ENCODE data around the gene ZAP70. TPM values are rescaled to one million over a fixed set of nuclear protein-coding genes. Genes with fewer than 3 reads are reported as not detected.

ZAP70 gene
- total RNA-seq, 2 donors from 2014 or later: 8.3 to 10.4 TPM

GRCh38 chr2:97718051-97718882, 4.9 kb downstream of the ZAP70 start:
- Mint-ChIP-seq H3K4me1 (peaks cover 42% of the 10 kb centered on the region), H3K36me3 (ENCODE audit: low read depth) (no peaks in the 10 kb centered on the region), H3K4me3 (no peak overlapping the region), H3K27ac (peak overlapping the region; percentile 68), H3K27me3 (ENCODE audit: insufficient read depth) (no peaks in the 10 kb centered on the region), H3K9me3 (no peaks in the 10 kb centered on the region)
- Histone ChIP-seq H3K36me3 (ENCODE audit: control insufficient read depth, insufficient read depth, low read length) (no peaks in the 10 kb centered on the region), H3K27ac (ENCODE audit: low read depth, low read length) (no peak overlapping the region), H3K9ac (ENCODE audit: extremely low read depth, low read length, poor library complexity, severe bottlenecking) (no peak overlapping the region), H3K27me3 (ENCODE audit: control insufficient read depth, insufficient read depth, low read length, poor library complexity, severe bottlenecking) (no peaks in the 10 kb centered on the region), H3K9me3 (ENCODE audit: control insufficient read depth, low read length) (no peaks in the 10 kb centered on the region), H3K4me1 (ENCODE audit: control insufficient read depth, insufficient read depth, low read length) (peaks cover 6% of the 10 kb centered on the region), H3K4me3 (ENCODE audit: low read length) (no peak overlapping the region)
- WGBS, 2 experiments (ENCODE audit: insufficient coverage in 1 of 2, insufficient read length in 1 of 2): 87 to 92% methylated on average over 11 to 21 of the region's 21 CpGs
- no peak for TF ChIP-seq CTCF (conservative IDR thresholded peaks at IDR 0.05)
- no peak for DNase-seq

- Histone ChIP-seq H3K9ac (ENCODE audit: extremely low read depth, low read length, poor library complexity, severe bottlenecking) (no peak overlapping the region), H3K4me1 (ENCODE audit: control insufficient read depth, insufficient read depth, low read length) (peaks cover 6% of the 10 kb centered on the region), H3K27me3 (ENCODE audit: control insufficient read depth, insufficient read depth, low read length, poor library complexity, severe bottlenecking) (no peaks in the 10 kb centered on the region), H3K4me3 (ENCODE audit: low read length) (no peak overlapping the region), H3K27ac (ENCODE audit: low read depth, low read length) (no peak overlapping the region), H3K36me3 (ENCODE audit: control insufficient read depth, insufficient read depth, low read length) (no peaks in the 10 kb centered on the region), H3K9me3 (ENCODE audit: control insufficient read depth, low read length) (no peaks in the 10 kb centered on the region)
- H3K36me3 Mint-ChIP-seq (ENCODE audit: low read depth): no peaks in the 10 kb centered on the region
- peaks cover 37% of the 10 kb centered on the region for H3K4me1 Mint-ChIP-seq
- DNase-seq: no peak
- 92% methylated on average over 3 of the region's 3 CpGs; no CpG with 5 or more reads in 1 of the 2 experiments for WGBS, 2 experiments (ENCODE audit: insufficient coverage in 1 of 2, insufficient read length in 1 of 2)
- no peak for TF ChIP-seq CTCF (conservative IDR thresholded peaks at IDR 0.05)
- no peak overlapping the region for H3K27ac Mint-ChIP-seq
- no peak overlapping the region for H3K4me3 Mint-ChIP-seq
- no peaks in the 10 kb centered on the region for H3K9me3 Mint-ChIP-seq
- no peaks in the 10 kb centered on the region for H3K27me3 Mint-ChIP-seq (ENCODE audit: insufficient read depth)
These were observed 5.6 kb downstream of the ZAP70 start for GRCh38 chr2:97718942-97719341.

GRCh38 chr2:97719362-97720155, 6.2 kb downstream of the ZAP70 start:
- DNase-seq: no peak
- H3K9ac ChIP-seq (ENCODE audit: extremely low read depth, low read length, poor library complexity, severe bottlenecking): no peak overlapping the region
- Mint-ChIP-seq H3K27me3 (ENCODE audit: insufficient read depth) (no peaks in the 10 kb centered on the region), H3K4me3 (no peak overlapping the region), H3K9me3 (no peaks in the 10 kb centered on the region), H3K27ac (no peak overlapping the region), H3K4me1 (peaks cover 34% of the 10 kb centered on the region), H3K36me3 (ENCODE audit: low read depth) (no peaks in the 10 kb centered on the region)
- WGBS, 2 experiments (ENCODE audit: insufficient coverage in 1 of 2, insufficient read length in 1 of 2): 95 to 98% methylated on average over 12 to 16 of the region's 16 CpGs
- TF ChIP-seq CTCF (conservative IDR thresholded peaks at IDR 0.05): no peak
- H3K4me3 ChIP-seq (ENCODE audit: low read length): no peak overlapping the region
- H3K27ac ChIP-seq (ENCODE audit: low read depth, low read length): no peak overlapping the region
- no peaks in the 10 kb centered on the region for H3K27me3 ChIP-seq (ENCODE audit: control insufficient read depth, insufficient read depth, low read length, poor library complexity, severe bottlenecking)
- no peaks in the 10 kb centered on the region for H3K36me3 ChIP-seq (ENCODE audit: control insufficient read depth, insufficient read depth, low read length)
- H3K4me1 ChIP-seq (ENCODE audit: control insufficient read depth, insufficient read depth, low read length): peaks cover 6% of the 10 kb centered on the region
- H3K9me3 ChIP-seq (ENCODE audit: control insufficient read depth, low read length): no peaks in the 10 kb centered on the region

Data from endodermal cell (in vitro differentiated cells).